Adipocyte (in vitro differentiated cells): ENCODE results near the gene CCDC74B.
"Not testable (repeated sequence)": the region's sequence is repeated elsewhere in the genome, so short reads cannot be mapped to it uniquely, and the experiment has no call there.

Source experiments
- DNase-seq: peaks from one replicate; pipeline ENCODE4 v3.0.0-alpha.2; 2015; ENCODE audit warnings: low read depth
- H3K27me3 ChIP-seq: replicated peaks from 2 replicates; pipeline ENCODE4 v1.7.0; 2013; ENCODE audit warnings: mild to moderate bottlenecking, low read length, moderate library complexity; ENCODE audit not compliant: control insufficient read depth, insufficient read depth
- H3K36me3 ChIP-seq: 2 replicates; pipeline ENCODE4 v1.7.0; 2013; ENCODE audit warnings: low read length, mild to moderate bottlenecking, moderate library complexity; ENCODE audit not compliant: control insufficient read depth, insufficient read depth, severe bottlenecking
- H3K4me1 ChIP-seq: 2 replicates; pipeline ENCODE4 v1.7.0; 2013; ENCODE audit warnings: mild to moderate bottlenecking, low read length, moderate library complexity; ENCODE audit not compliant: control insufficient read depth, insufficient read depth
- H3K4me3 ChIP-seq: 2 replicates; pipeline ENCODE4 v1.7.0; 2013; ENCODE audit warnings: mild to moderate bottlenecking, low read length, moderate library complexity
- H3K9ac ChIP-seq: 2 replicates; pipeline ENCODE4 v1.7.0; 2013; ENCODE audit warnings: mild to moderate bottlenecking, low read length, moderate library complexity
- H3K9me3 ChIP-seq: 2 replicates; pipeline ENCODE4 v1.7.0; 2013; ENCODE audit warnings: mild to moderate bottlenecking, low read length, moderate library complexity; ENCODE audit not compliant: control insufficient read depth

Gene CCDC74B

DNA sequence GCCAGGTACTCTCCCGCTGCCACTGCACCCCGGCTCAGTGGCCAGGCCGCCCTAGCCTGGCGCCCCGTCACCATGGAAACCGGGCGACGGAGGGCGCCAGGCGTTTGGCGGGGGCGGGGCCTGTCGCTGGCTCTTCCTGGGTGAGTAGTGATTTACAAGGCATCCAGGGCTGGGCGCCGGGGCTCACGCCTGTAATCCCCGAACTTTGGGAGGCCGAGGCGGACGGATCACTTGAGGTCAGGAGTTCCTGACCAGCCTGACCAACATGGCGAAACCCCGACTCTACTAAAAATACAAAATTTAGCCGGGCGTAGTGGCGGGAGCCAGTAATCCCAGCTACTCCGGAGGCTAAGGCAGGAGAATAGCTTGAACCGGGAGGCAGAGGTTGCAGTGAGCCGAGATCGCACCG, at the start of gene CCDC74B:
Gene CCDC74B, minus strand, starts transcription at position 107 of the 409 bp plus-strand sequence. CDS start 116 bp downstream, outside the sequence.
- peak within 1 kb of the TSS; percentile 58 for H3K4me3 ChIP-seq
- H3K4me1 ChIP-seq, H3K36me3 ChIP-seq, H3K27me3 ChIP-seq, H3K9me3 ChIP-seq, H3K9ac ChIP-seq: not testable (repeated sequence)
- DNase-seq = peak; percentile 63

DNA sequence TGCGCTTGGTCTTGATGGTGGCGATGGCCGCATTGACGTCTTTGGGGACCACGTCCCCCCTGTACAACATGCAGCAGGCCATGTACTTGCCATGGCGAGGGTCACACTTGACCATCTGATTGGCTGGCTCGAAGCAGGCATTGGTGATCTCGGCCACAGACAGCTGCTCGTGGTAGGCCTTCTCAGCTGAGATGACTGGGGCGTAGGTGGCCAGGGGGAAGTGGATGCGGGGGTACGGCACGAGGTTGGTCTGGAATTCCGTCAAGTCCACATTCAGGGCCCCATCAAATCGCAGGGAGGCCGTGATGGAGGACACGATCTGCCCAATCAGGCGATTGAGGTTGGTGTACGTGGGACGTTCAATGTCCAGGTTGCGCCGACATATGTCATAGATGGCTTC, 48.9 kb upstream of the CCDC74B start:
- H3K4me1 ChIP-seq, DNase-seq, H3K4me3 ChIP-seq, H3K27me3 ChIP-seq, H3K9me3 ChIP-seq, H3K9ac ChIP-seq, H3K36me3 ChIP-seq: not testable (repeated sequence)

DNA sequence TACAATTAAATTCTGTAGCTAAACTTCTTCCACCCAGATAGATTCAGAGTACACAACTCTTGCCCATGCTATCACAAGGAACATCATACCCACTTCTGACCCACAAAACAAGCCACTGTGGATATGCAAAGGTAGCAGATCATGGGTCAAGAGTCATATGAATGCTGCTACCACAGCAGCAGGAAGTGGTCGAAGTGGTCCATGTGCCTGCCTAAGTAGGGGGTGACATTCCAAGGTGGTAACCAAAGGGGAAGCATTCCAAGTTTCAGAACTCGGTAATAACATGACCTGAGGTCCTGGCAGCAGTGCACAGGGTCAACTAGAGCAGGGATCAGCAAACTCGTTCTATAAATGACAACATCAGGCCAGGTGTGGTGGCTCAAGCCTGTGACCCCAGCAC, 47.5 kb upstream of the CCDC74B start:
- H3K9me3 ChIP-seq, H3K4me3 ChIP-seq, H3K4me1 ChIP-seq, DNase-seq, H3K27me3 ChIP-seq, H3K36me3 ChIP-seq, H3K9ac ChIP-seq: not testable (repeated sequence)

DNA sequence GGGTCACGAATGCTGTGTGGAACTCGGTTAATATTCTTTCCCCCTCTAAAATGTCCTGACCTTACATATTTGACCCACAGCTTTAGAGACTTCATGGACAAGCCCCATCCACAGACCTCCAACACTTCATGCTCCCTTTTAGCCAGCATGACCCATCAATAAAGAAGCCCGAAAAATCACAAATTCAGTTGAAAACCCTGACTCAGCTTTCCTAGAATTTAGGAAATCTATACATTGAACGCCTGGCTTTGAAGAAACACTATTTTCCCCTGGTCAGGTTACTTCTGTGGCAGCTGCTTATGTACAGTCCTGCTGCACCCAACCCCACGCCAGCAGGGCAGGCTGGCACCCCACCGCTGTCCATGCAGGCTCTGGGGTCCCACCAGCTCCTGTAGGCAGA, 46.4 kb upstream of the CCDC74B start:
- not testable (repeated sequence) for H3K4me3 ChIP-seq, H3K9me3 ChIP-seq, H3K4me1 ChIP-seq, DNase-seq, H3K36me3 ChIP-seq, H3K9ac ChIP-seq, H3K27me3 ChIP-seq

DNA sequence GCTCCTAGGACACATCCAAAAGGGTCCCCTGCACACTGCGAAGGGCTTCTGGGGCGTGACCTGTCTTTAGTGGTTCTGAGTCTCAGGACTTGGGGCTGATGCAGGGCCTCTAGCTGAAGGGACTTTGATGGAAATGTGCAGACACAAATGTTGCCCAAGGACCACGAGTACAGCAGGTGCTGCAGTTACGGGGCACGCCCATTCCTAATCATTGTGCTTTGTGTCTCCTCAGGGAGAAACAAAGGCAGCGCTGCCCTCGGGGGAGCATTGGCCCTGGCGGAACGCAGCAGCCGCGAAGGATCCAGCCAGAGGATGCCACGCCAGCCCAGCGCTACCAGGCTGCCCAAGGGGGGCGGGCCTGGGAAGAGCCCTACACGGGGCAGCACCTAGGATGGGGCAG, 45.3 kb upstream of the CCDC74B start:
- DNase-seq = no peak
- Histone ChIP-seq H3K9me3 (no peaks in the 10 kb centered on the region), H3K27me3 (no peaks in the 10 kb centered on the region), H3K9ac (no peak overlapping the region), H3K4me1 (no peaks in the 10 kb centered on the region), H3K36me3 (peaks cover 5% of the 10 kb centered on the region), H3K4me3 (no peak overlapping the region)

DNA sequence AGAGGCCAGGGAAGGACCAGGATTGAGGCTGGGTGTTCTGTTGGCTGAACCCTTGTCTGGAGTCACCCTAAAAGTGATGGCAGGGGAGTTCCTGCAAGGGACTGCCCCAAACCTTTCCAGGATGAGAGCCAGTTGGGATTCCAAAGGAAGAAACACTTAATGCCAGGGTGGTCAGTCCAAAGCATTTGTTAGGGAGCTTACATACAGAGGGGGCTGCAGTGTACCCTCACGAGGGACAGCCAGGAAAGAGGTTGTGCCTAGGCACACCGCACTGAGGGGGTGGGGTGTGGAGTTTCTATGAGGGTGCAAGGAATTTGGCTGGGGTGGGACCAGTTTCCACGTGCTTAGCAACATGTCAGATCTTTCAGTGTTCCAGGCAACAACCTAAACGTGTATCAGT, 44.0 kb upstream of the CCDC74B start:
- H3K4me3 ChIP-seq = not testable (repeated sequence)

DNA sequence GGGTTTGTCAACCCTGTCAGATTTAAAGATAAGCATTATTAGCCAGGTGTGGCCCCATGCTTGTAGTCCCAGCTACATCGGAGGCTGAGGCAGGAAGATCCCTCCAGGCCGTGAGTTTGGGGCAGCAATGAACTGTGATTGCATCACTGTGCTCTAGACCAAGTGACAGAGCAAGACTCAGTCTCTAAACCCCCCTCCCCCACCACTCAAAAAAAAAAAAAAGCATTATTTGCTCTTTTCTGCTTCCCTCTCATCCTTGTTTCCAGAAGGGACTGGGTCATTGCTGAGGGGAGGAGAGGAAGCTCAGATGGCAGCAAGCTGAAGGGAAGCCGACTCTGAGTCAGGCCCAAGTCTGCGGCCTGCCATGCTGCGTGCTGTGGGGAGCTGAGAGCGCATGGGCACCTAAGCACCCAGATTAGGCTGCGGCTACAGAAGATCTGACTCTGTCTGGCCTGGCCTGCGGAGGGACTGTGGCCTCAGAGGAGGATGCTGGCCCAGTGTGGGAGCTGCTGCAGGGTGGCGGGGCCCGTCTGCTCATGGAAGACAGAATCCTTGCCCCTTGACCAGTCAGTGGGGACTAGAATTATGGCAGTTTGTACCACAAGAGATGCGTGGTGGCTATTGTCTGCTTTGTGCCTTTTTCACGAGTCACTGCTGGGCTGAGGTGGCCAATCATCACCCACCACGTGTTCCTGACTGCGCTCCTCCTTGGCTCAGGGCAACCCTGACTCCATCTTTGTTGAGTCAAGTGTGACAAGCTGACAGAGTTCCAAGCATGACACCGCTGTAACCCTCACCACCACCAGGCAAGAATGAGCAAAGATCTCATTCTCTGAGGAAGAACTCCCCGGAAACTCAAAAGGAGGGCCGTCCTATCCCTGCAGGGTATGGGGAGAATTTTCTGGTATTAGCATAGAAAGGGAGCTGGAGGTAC, 43.2 kb upstream of the CCDC74B start:
- H3K27me3 ChIP-seq, H3K4me3 ChIP-seq, DNase-seq, H3K36me3 ChIP-seq, H3K9me3 ChIP-seq, H3K4me1 ChIP-seq, H3K9ac ChIP-seq: not testable (repeated sequence)

More for the DNA sequence above, 44.0 kb upstream of the CCDC74B start:
- H3K4me1 ChIP-seq, DNase-seq, H3K9ac ChIP-seq, H3K9me3 ChIP-seq, H3K27me3 ChIP-seq, H3K36me3 ChIP-seq: not testable (repeated sequence)

DNA sequence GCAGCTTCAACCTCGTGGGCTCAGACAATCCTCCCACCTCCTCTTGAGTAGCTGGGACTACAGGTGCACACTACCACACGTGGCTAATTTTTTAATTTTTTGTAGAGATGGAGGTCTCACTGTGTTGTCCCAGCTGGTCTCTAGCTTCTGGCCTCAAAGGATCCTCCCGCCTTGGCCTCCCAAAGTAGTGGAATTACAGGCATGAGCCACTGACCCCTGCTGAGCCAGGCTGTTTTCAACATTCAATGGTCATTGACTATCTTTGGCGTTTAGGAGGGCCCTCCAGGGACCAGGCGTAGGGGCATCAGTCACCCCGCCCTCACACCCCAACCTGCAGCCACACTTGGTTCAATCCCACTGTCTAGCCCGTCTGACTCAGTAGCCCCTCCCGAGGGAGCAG, 42.4 kb upstream of the CCDC74B start:
- DNase-seq = no peak
- Histone ChIP-seq H3K9me3 (no peaks in the 10 kb centered on the region), H3K27me3 (no peaks in the 10 kb centered on the region), H3K4me1 (no peaks in the 10 kb centered on the region), H3K36me3 (peaks cover 5% of the 10 kb centered on the region), H3K9ac (no peak overlapping the region), H3K4me3 (no peak overlapping the region)

DNA sequence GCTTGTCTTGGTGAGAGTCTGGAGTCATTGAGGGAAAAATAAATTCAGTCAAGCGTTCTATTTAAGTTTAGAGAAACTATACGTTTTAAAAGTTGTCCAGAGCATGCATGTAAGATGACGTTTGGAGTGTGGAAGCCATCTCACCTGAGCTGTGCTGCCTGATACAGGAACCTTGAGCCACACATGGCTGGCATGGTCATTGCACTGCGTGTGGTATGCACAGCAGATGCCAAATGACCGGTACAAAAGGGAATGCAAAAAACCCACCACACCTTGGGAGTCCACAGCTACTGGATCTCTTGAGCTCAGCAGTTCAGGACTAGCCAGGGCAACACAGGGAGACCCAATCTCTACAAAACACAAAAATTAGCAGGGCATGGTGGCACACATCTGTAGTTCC, 41.5 kb upstream of the CCDC74B start:
- Histone ChIP-seq H3K4me3 (no peak overlapping the region), H3K9ac (no peak overlapping the region), H3K4me1 (no peaks in the 10 kb centered on the region), H3K36me3 (peaks cover 5% of the 10 kb centered on the region), H3K27me3 (no peaks in the 10 kb centered on the region), H3K9me3 (no peaks in the 10 kb centered on the region)
- DNase-seq = no peak

DNA sequence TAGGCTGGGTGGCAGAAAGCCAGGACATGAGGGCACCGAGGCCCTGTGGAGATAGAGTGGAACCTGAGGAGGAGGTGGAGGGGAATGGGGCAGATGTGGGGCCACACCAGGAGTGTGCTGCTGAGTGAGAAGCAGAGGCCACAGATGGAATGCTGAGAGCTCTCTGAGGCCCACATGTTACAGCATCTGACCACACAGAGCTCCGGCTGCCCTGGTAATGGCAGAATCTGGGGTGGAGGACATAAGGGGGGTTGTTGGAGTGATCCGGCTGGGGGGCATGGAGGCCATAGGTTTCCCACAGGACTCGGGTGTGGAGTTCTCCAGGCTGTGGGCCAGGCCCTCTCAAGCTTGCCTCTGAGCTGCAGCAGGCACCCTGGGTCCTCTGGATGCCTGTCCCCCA, 41.0 kb upstream of the CCDC74B start:
- no peaks in the 10 kb centered on the region for H3K4me1 ChIP-seq
- no peak for DNase-seq
- H3K36me3 ChIP-seq = peaks cover 2% of the 10 kb centered on the region
- H3K27me3 ChIP-seq = no peaks in the 10 kb centered on the region
- no peak overlapping the region for H3K4me3 ChIP-seq
- H3K9me3 ChIP-seq = no peaks in the 10 kb centered on the region
- no peak overlapping the region for H3K9ac ChIP-seq

DNA sequence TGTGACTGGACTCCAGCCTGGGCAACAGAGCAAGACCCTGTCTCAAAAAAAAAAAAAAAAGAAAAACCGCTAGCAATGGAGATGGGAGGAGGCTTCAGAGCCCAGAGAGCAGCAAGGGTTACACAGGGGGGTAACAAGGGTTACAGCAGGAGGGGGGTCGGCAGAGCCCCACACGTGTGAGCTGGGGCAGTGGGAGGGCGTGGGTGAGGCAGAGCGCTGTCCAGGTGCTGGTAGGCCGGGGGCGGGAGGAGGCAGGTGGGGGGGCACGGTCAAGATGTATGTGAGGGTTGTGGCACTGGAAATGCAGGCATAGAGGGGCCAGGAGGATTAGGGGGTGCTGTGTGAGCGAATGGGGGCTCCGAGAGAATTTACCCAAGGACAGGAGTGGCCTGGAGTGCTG, 40.5 kb upstream of the CCDC74B start:
- H3K9me3 ChIP-seq = no peaks in the 10 kb centered on the region
- H3K4me3 ChIP-seq = no peak overlapping the region
- H3K4me1 ChIP-seq = peaks cover 4% of the 10 kb centered on the region
- DNase-seq = no peak
- H3K27me3 ChIP-seq = no peaks in the 10 kb centered on the region
- no peak overlapping the region for H3K9ac ChIP-seq
- H3K36me3 ChIP-seq = no peaks in the 10 kb centered on the region
